GM23338 (cell line): ENCODE measurements around the gene UNC5B. TPM values are rescaled to one million over a fixed set of nuclear protein-coding genes. Genes with fewer than 3 reads are reported as not detected.

ENCODE experiments used
- ATAC-seq: fragments of 200-7000 bp; cut with Tn5 transposase; 3 replicates; pipeline ENCODE4 v1.9.1; 2020
- DNase-seq: peaks from one replicate; pipeline ENCODE4 v3.0.0-alpha.2; 2015; ENCODE audit warnings: low spot score
- H2AFZ ChIP-seq: fragments of 200-600 bp; sonication (generic); 2 replicates; pipeline ENCODE4 v1.8.0; 2016; ENCODE audit warnings: antibody characterized with exemption, mild to moderate bottlenecking, moderate library complexity
- H3F3A ChIP-seq: fragments of 200-600 bp; sonication (generic); replicated peaks from 2 replicates; pipeline ENCODE4 v1.8.0; 2017; ENCODE audit warnings: antibody characterized with exemption, mixed run types, low read depth
- H3K27ac ChIP-seq: fragments of 200-600 bp; sonication (generic); 2 replicates; pipeline ENCODE4 v1.6.1; 2016; ENCODE audit warnings: low read depth
- H3K27me3 ChIP-seq: fragments of 200-600 bp; sonication (generic); 2 replicates; pipeline ENCODE4 v1.8.0; 2016; ENCODE audit warnings: mild to moderate bottlenecking, mixed run types, moderate library complexity; ENCODE audit not compliant: insufficient read depth
- H3K36me3 ChIP-seq: fragments of 200-600 bp; sonication (generic); 2 replicates; pipeline ENCODE4 v1.8.0; 2016; ENCODE audit warnings: mild to moderate bottlenecking; ENCODE audit not compliant: insufficient read depth
- H3K4me1 ChIP-seq: fragments of 200-600 bp; sonication (generic); 2 replicates; pipeline ENCODE4 v1.8.0; 2016; ENCODE audit warnings: mild to moderate bottlenecking, moderate library complexity; ENCODE audit not compliant: insufficient read depth
- H3K4me2 ChIP-seq: fragments of 200-600 bp; sonication (generic); 2 replicates; pipeline ENCODE4 v1.7.1; 2017; ENCODE audit warnings: mixed run types
- H3K4me3 ChIP-seq: fragments of 200-600 bp; sonication (generic); 2 replicates; pipeline ENCODE4 v1.6.1; 2016; ENCODE audit warnings: mixed run types
- H3K79me2 ChIP-seq: fragments of 200-600 bp; sonication (generic); replicated peaks from 2 replicates; pipeline ENCODE4 v1.8.0; 2017; ENCODE audit warnings: mild to moderate bottlenecking; ENCODE audit not compliant: insufficient read depth
- H3K9me2 ChIP-seq: fragments of 200-600 bp; sonication (generic); 2 replicates; pipeline ENCODE4 v1.8.0; 2017; ENCODE audit not compliant: insufficient read depth
- H4K20me1 ChIP-seq: fragments of 200-600 bp; sonication (generic); replicated peaks from 2 replicates; pipeline ENCODE4 v1.8.0; 2017; ENCODE audit warnings: mild to moderate bottlenecking; ENCODE audit not compliant: insufficient read depth
- H3K27ac Mint-ChIP-seq: 2 replicates; pipeline ENCODE4 v1.8.0; 2020; ENCODE audit warnings: inconsistent platforms, mild to moderate bottlenecking, moderate library complexity, mixed read lengths
- H3K27me3 Mint-ChIP-seq: 3 replicates; pipeline ENCODE4 v1.8.0; 2022; ENCODE audit warnings: low read depth, mild to moderate bottlenecking, moderate library complexity, mixed read lengths, inconsistent platforms; ENCODE audit not compliant: insufficient read depth, poor library complexity
- H3K36me3 Mint-ChIP-seq: 3 replicates; pipeline ENCODE4 v1.8.0; 2021; ENCODE audit warnings: low read depth, mild to moderate bottlenecking, inconsistent platforms, moderate library complexity, mixed read lengths
- H3K4me1 Mint-ChIP-seq: 3 replicates; pipeline ENCODE4 v1.8.0; 2020; ENCODE audit warnings: mild to moderate bottlenecking, inconsistent platforms, mixed read lengths
- H3K4me3 Mint-ChIP-seq: 3 replicates; pipeline ENCODE4 v1.8.0; 2021; ENCODE audit warnings: moderate library complexity, mild to moderate bottlenecking, inconsistent platforms, mixed read lengths
- H3K9me3 Mint-ChIP-seq: 3 replicates; pipeline ENCODE4 v1.8.0; 2020; ENCODE audit warnings: moderate library complexity, mild to moderate bottlenecking, inconsistent platforms, mixed read lengths
- CREB1 ChIP-seq: fragments of 250-450 bp; sonication (Bioruptor Pico); IDR thresholded peaks from 2 replicates; pipeline ENCODE4 v1.5.0; 2020; ENCODE audit warnings: low read depth, mild to moderate bottlenecking, moderate library complexity
- CTCF ChIP-seq, 2 experiments: fragments of 200-600 bp in 1 of 2; sonication (generic) in 1 of 2; conservative IDR thresholded peaks; 2 replicates each; pipeline versions ENCODE4 v1.5.1 to v1.6.1; 2016 to 2017; ENCODE audit warnings: antibody characterized with exemption in 2 of 2, low read depth in 2 of 2, mild to moderate bottlenecking in 2 of 2, moderate library complexity in 1 of 2
- EZH2 ChIP-seq: fragments of 200-600 bp; sonication (generic); IDR thresholded peaks from one replicate; pipeline ENCODE4 v1.8.0; 2017; ENCODE audit warnings: antibody characterized with exemption, mild to moderate bottlenecking, low read depth; ENCODE audit not compliant: unreplicated experiment
- EZH2phosphoT487 ChIP-seq: fragments of 200-600 bp; sonication (generic); IDR thresholded peaks from one replicate; pipeline ENCODE4 v1.8.1; 2018; ENCODE audit warnings: antibody characterized with exemption; ENCODE audit not compliant: unreplicated experiment
- JUNB ChIP-seq: IDR thresholded peaks from one replicate; pipeline ENCODE4 v1.6.1; 2016; ENCODE audit warnings: antibody characterized with exemption; ENCODE audit not compliant: unreplicated experiment
- NANOG ChIP-seq: IDR thresholded peaks from 2 replicates; pipeline ENCODE4 v1.6.1; 2016; ENCODE audit warnings: antibody characterized with exemption, borderline replicate concordance
- POLR2AphosphoS5 ChIP-seq: IDR thresholded peaks from 2 replicates; pipeline ENCODE4 v1.6.1; 2016; ENCODE audit warnings: antibody characterized with exemption, low read depth
- REST ChIP-seq: IDR thresholded peaks from one replicate; pipeline ENCODE4 v1.6.1; 2018; ENCODE audit warnings: antibody characterized with exemption; ENCODE audit not compliant: unreplicated experiment
- STAT1 ChIP-seq: IDR thresholded peaks from one replicate; pipeline ENCODE4 v1.6.1; 2016; ENCODE audit warnings: antibody characterized with exemption; ENCODE audit not compliant: unreplicated experiment
- ZNF114 ChIP-seq: fragments of 250-450 bp; sonication (Bioruptor Pico); IDR thresholded peaks from 2 replicates; pipeline ENCODE4 v1.5.0; 2020; ENCODE audit warnings: mild to moderate bottlenecking, moderate library complexity
- ZNF331 ChIP-seq: fragments of 250-450 bp; sonication (Bioruptor Pico); IDR thresholded peaks from 2 replicates; pipeline ENCODE4 v1.5.0; 2020; ENCODE audit warnings: low read depth, mild to moderate bottlenecking, moderate library complexity
- ZNF462 ChIP-seq: fragments of 250-450 bp; sonication (Bioruptor Pico); IDR thresholded peaks from 2 replicates; pipeline ENCODE4 v1.5.0; 2020; ENCODE audit warnings: mild to moderate bottlenecking, moderate library complexity
- polyA plus RNA-seq: library from polyadenylated mRNA; unstranded; fragments of >200 nt; fragmentation: Nextera tagmentation; extraction: Ambion mirVana; gene quantifications from 2 replicates; pipeline ENCODE4 v1.2.1, GENCODE V29; 2016
- total RNA-seq: library from RNA; depleted of rRNA; stranded (reverse); fragments of >200 nt; shearing (Covaris generic); gene quantifications from 2 replicates; pipeline ENCODE4 v1.2.3, GENCODE V29; 2014

The UNC5B gene
- total and polyA plus RNA-seq, 2 experiments from 2014 or later: 8.0 to 31.2 TPM

- no peak for TF ChIP-seq REST
- TF ChIP-seq EZH2phosphoT487: no peak
- no peak for TF ChIP-seq ZNF331 (CRISPR knock-in tag)
- no peak for TF ChIP-seq JUNB
- TF ChIP-seq CTCF (conservative IDR thresholded peaks at IDR 0.05; ENCODE audit: low read depth in 2 of 2): no peak
- TF ChIP-seq NANOG: no peak
- TF ChIP-seq POLR2AphosphoS5: no peak
These were observed 69.9 kb downstream of the UNC5B start (continued) for GRCh38 chr10:71282323-71282680.

GRCh38 chr10:71283410-71283809, 71.0 kb downstream of the UNC5B start:
- Histone ChIP-seq H2AFZ (no peak overlapping the region), H3K4me2 (no peak overlapping the region), H3K36me3 (peaks cover 4% of the 10 kb centered on the region), H3K79me2 (no peaks in the 10 kb centered on the region), H3K4me1 (peaks cover 9% of the 10 kb centered on the region; the same call in 1 of the 2 replicates), H3K4me3 (no peak overlapping the region), H4K20me1 (no peaks in the 10 kb centered on the region), H3K9me2 (no peaks in the 10 kb centered on the region), H3F3A (no peaks in the 10 kb centered on the region), H3K27me3 (no peaks in the 10 kb centered on the region), H3K27ac (no peak overlapping the region)
- Mint-ChIP-seq H3K27me3 (peaks cover 10% of the 10 kb centered on the region), H3K27ac (no peak overlapping the region), H3K9me3 (no peaks in the 10 kb centered on the region), H3K4me3 (no peak overlapping the region), H3K36me3 (peaks cover 35% of the 10 kb centered on the region), H3K4me1 (peaks cover 23% of the 10 kb centered on the region)
- no peak for ATAC-seq
- DNase-seq: no peak
- TF ChIP-seq EZH2 (no peak), STAT1 (no peak), ZNF114 (CRISPR knock-in tag) (no peak), ZNF331 (CRISPR knock-in tag) (no peak), POLR2AphosphoS5 (no peak), NANOG (no peak), ZNF462 (CRISPR knock-in tag) (no peak), CTCF (conservative IDR thresholded peaks at IDR 0.05; ENCODE audit: low read depth in 2 of 2) (no peak), CREB1 (no peak)
